ENCODE data around the gene GPC5. TPM values are rescaled to one million over a fixed set of nuclear protein-coding genes. Genes with fewer than 3 reads are reported as not detected.

GPC5 gene
- total and polyA plus RNA-seq, 2 of the 8 experiments (the other 6 are each of a cell fraction or from before 2014, with no cell fraction given): 0.20 to 0.39 TPM

- no peak for DNase-seq (ENCODE audit: low read depth in 1 of 2, low spot score in 2 of 2)
- Histone ChIP-seq H2BK15ac (ENCODE audit: low read length) (no peak overlapping the region), H3K18ac (ENCODE audit: extremely low read depth, low read length) (no peak overlapping the region), H4K5ac (ENCODE audit: insufficient read length, low read depth, low read length) (no peak overlapping the region), H3K56ac (replicated peaks; ENCODE audit: insufficient read length, low read depth, low read length) (no peak overlapping the region), H3K4me3 (ENCODE audit: extremely low read depth in 1 of 4, insufficient read depth in 2 of 4, low read depth in 3 of 4, low read length in 4 of 4) (no peak overlapping the region), H2BK5ac (ENCODE audit: low read depth, low read length) (no peak overlapping the region), H3K79me1 (ENCODE audit: low read depth, low read length) (no peaks in the 10 kb centered on the region), H2BK20ac (ENCODE audit: low read length) (no peak overlapping the region), H3K4me1 (replicated peaks in 1 of 4; ENCODE audit: control insufficient read depth in 3 of 4, insufficient read depth in 4 of 4, low read length in 3 of 4) (no peaks in the 10 kb centered on the region), H3K27ac (ENCODE audit: low read depth, low read length) (no peak overlapping the region), H4K8ac (ENCODE audit: extremely low read depth, insufficient read depth, low read length) (no peak overlapping the region), H2BK12ac (ENCODE audit: low read depth, low read length) (no peak overlapping the region), H3K23ac (ENCODE audit: insufficient read length) (no peak overlapping the region), H2BK120ac (replicated peaks; ENCODE audit: low read depth, low read length) (no peak overlapping the region), H3K9me3 (ENCODE audit: insufficient read depth in 2 of 2, low read depth in 1 of 2, low read length in 1 of 2) (no peaks in the 10 kb centered on the region), H4K91ac (replicated peaks; ENCODE audit: insufficient read length, low read length) (no peak overlapping the region), H3K36me3 (ENCODE audit: control insufficient read depth in 2 of 4, insufficient read depth in 4 of 4, low read length in 3 of 4) (no peaks in the 10 kb centered on the region), H3K14ac (ENCODE audit: insufficient read length) (no peak overlapping the region), H2AK5ac (ENCODE audit: low read depth, low read length) (no peak overlapping the region), H3K79me2 (ENCODE audit: control insufficient read depth in 1 of 2, insufficient read depth in 2 of 2, low read length in 2 of 2) (no peaks in the 10 kb centered on the region), H4K20me1 (replicated peaks in 1 of 2; ENCODE audit: control insufficient read depth in 1 of 2, insufficient read depth in 2 of 2, low read length in 2 of 2) (peaks cover 0 to 1% of the 10 kb centered on the region in 2 experiments), H3K27me3 (replicated peaks in 1 of 4; ENCODE audit: control insufficient read depth in 3 of 4, extremely low read depth in 1 of 4, insufficient read depth in 3 of 4, low read length in 3 of 4) (peaks cover 0 to 3% (median 0%) of the 10 kb centered on the region in 4 experiments; a peak in 1 of 7 replicates), H3K23me2 (ENCODE audit: low read depth, low read length) (no peaks in the 10 kb centered on the region), H3K4ac (replicated peaks; ENCODE audit: insufficient read length, low read depth, low read length) (no peak overlapping the region), H2AFZ (ENCODE audit: low read length) (no peak overlapping the region), H3K9ac (replicated peaks in 1 of 4; ENCODE audit: extremely low read depth in 1 of 4, low read depth in 3 of 4, low read length in 3 of 4) (no peak overlapping the region), H3K4me2 (ENCODE audit: insufficient read depth in 1 of 2, low read depth in 2 of 2, low read length in 2 of 2) (no peak overlapping the region)
- ChIA-PET CTCF (ENCODE audit: partially characterized antibody) (interaction anchor here (2.2 kb wide), 1 partner anchor 20 kb away, joined by 6 read pairs; no protein-coding TSS in a partner anchor), POLR2A (ENCODE audit: partially characterized antibody) (no interaction called here)
- FAIRE-seq: no peak
- no peak for TF ChIP-seq SP1 (IDR thresholded peaks at IDR 0.05; ENCODE audit: low read depth, low read length)
- no peak for TF ChIP-seq BACH1 (IDR thresholded peaks at IDR 0.05; ENCODE audit: low read length)
- peak in 1 of 2 experiments; percentile 17; a peak in 1 of 4 replicates for TF ChIP-seq RAD21 (IDR thresholded peaks at IDR 0.05 in 1 of 2, conservative IDR thresholded peaks at IDR 0.05 in 1 of 2; ENCODE audit: low read depth in 2 of 2, low read length in 2 of 2)
- no peak for TF ChIP-seq SIRT6 (IDR thresholded peaks at IDR 0.05; ENCODE audit: low read length)
- TF ChIP-seq TBP (IDR thresholded peaks at IDR 0.05; ENCODE audit: low read depth, low read length): no peak
- WGBS, 2 experiments (ENCODE audit: extremely low coverage in 1 of 2, insufficient coverage in 1 of 2, insufficient read length in 1 of 2, insufficient replicate concordance in 2 of 2, low coverage in 1 of 2, low lambda C conversion rate in 2 of 2, missing lambda C conversion rate in 1 of 2): 80% methylated on average over 5 of the region's 5 CpGs; no CpG with 5 or more reads in 1 of the 2 experiments
These were observed 159.1 kb downstream of the GPC5 start for GRCh38 chr13:91557328-91558090.

Measured in H1 (cell line).